Lower leg skin (tissue), 4 donors: ENCODE results near the gene PDCD1LG2. TPM values are rescaled to one million over a fixed set of nuclear protein-coding genes. Genes with fewer than 3 reads are reported as not detected.

Experiments
- DNase-seq, 2 donors: peaks; one replicate each; pipeline ENCODE4 v3.0.0-alpha.2; 2019; ENCODE audit warnings: low spot score in 2 of 2
- H3K4me3 ChIP-seq: fragments of 200-600 bp; sonication (generic); 2 replicates; pipeline ENCODE4 v1.5.1; 2017; ENCODE audit warnings: mild to moderate bottlenecking, low read depth; ENCODE audit not compliant: poor library complexity, severe bottlenecking
- CTCF ChIP-seq, 3 donors: fragments of 450-650 bp; IDR thresholded peaks; one replicate each; pipeline ENCODE4 v1.5.1; 2016; ENCODE audit warnings: antibody characterized with exemption in 3 of 3, mild to moderate bottlenecking in 3 of 3, moderate library complexity in 2 of 3
- POLR2A ChIP-seq, 2 donors: fragments of 450-650 bp; IDR thresholded peaks; one replicate each; pipeline ENCODE4 v1.6.1; 2016 to 2017; ENCODE audit warnings: antibody characterized with exemption in 2 of 2, mild to moderate bottlenecking in 1 of 2, moderate library complexity in 1 of 2
- WGBS, 2 donors: methylation state at CpG; one replicate each; pipeline ENCODE4 v1.1.5; 2018; 5-methylcytosine and 5-hydroxymethylcytosine counted together
- intact Hi-C: fragments of 100-400 bp; cut with DNase I; formaldehyde crosslinking; loops from one replicate; pipeline ENCODE4 v1.15.0; 2023; ENCODE audit warnings: low total_unique reads
- total RNA-seq, 4 donors: library from RNA; depleted of rRNA; stranded (reverse); fragments of >200 nt; gene quantifications; one replicate each; pipeline ENCODE4 v1.1.0, GENCODE V29; 2016

Gene PDCD1LG2
- total RNA-seq, 4 donors from 2014 or later = 0.63 to 2.5 (median 1.3) TPM; not detected in 1

GRCh38 chr9:5511476-5511875 lies 1.1 kb downstream of the PDCD1LG2 start:
- WGBS, 2 donors = 32 to 74% methylated on average over 1 of the region's 1 CpG
- TF ChIP-seq POLR2A (IDR thresholded peaks at IDR 0.05) = no peak
- no peak for TF ChIP-seq CTCF (IDR thresholded peaks at IDR 0.05)
- H3K4me3 ChIP-seq = no peak overlapping the region
- DNase-seq = no peak
- intact Hi-C loops = no loop called here

GRCh38 chr9:5511935-5512580 lies 1.7 kb downstream of the PDCD1LG2 start:
- intact Hi-C loops = loop anchor here (2.0 kb wide), 1 partner anchor 37 kb away; no protein-coding TSS in a partner anchor
- TF ChIP-seq POLR2A (IDR thresholded peaks at IDR 0.05) (no peak), CTCF (IDR thresholded peaks at IDR 0.05) (no peak)
- no peak for DNase-seq
- 72 to 77% methylated on average over 6 of the region's 6 CpGs for WGBS, 2 donors
- no peak overlapping the region for H3K4me3 ChIP-seq

- no peak for DNase-seq
Measured at GRCh38 chr9:5512658-5513452, 2.5 kb downstream of the PDCD1LG2 start.

GRCh38 chr9:5513966-5514616 lies 3.8 kb downstream of the PDCD1LG2 start:
- H3K4me3 ChIP-seq = no peak overlapping the region
- intact Hi-C loops = loop anchor here (2.0 kb wide), 1 partner anchor 39 kb away; no protein-coding TSS in a partner anchor
- DNase-seq = no peak
- TF ChIP-seq POLR2A (IDR thresholded peaks at IDR 0.05) (no peak), CTCF (IDR thresholded peaks at IDR 0.05) (no peak)
- WGBS, 2 donors = 94 to 96% methylated on average over 2 of the region's 2 CpGs

More at GRCh38 chr9:5512658-5513452, 2.5 kb downstream of the PDCD1LG2 start:
- 80 to 87% methylated on average over 2 of the region's 2 CpGs for WGBS, 2 donors
- intact Hi-C loops = loop anchor here (2.0 kb wide), 1 partner anchor 38 kb away; no protein-coding TSS in a partner anchor
- TF ChIP-seq CTCF (IDR thresholded peaks at IDR 0.05) = no peak
- H3K4me3 ChIP-seq = no peak overlapping the region

- TF ChIP-seq CTCF (IDR thresholded peaks at IDR 0.05) (no peak), POLR2A (IDR thresholded peaks at IDR 0.05) (no peak)
- no peak overlapping the region for H3K4me3 ChIP-seq
- intact Hi-C loops = no loop called here
- WGBS, 2 donors = 87 to 90% methylated on average over 6 of the region's 6 CpGs
- no peak for DNase-seq
Measured at GRCh38 chr9:5514617-5515260, 4.4 kb downstream of the PDCD1LG2 start.
